ENCODE results near the gene SLC22A5.
A peak's percentile ranks its signal among the peaks of the same experiment; 100 is the strongest.
"Not testable (repeated sequence)": the region's sequence is repeated elsewhere in the genome, so short reads cannot be mapped to it uniquely, and the experiment has no call there.

The SLC22A5 gene

DNA sequence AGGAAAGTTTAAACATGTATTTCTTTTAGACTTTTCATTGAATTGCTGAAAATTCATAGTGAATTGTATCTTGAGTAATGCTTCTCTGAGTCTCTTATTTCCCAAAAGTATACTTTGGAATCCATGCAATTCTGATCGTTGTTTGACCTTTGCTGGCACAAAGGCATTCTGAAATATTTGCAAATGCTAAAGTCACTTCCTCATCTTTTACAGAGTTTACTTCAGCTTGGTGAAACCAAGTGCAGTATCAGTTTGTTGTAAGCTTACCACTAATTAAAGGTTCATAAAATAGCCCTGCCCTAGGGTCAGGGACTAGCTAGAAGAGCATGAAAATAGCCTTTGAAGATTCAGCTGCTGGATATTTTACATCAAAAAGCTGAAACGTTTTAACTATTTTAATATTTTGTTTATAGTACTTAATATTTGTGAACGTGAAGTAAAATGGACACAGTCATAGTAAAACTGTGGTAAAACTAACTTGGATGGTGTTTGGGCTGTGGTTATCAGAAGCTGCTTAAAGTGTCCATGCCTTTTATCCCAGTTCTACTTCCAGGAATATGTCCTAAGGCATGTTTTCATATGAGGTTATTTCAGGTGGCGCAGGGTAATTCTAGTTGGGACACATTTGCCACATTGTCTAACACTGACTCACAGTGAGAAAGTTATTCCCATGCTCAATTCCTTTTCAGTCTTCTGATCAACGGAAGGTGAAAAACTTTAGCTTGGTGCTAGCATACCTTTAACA is 45.3 kb downstream of the SLC22A5 start:
- no peak for DNase-seq

DNA sequence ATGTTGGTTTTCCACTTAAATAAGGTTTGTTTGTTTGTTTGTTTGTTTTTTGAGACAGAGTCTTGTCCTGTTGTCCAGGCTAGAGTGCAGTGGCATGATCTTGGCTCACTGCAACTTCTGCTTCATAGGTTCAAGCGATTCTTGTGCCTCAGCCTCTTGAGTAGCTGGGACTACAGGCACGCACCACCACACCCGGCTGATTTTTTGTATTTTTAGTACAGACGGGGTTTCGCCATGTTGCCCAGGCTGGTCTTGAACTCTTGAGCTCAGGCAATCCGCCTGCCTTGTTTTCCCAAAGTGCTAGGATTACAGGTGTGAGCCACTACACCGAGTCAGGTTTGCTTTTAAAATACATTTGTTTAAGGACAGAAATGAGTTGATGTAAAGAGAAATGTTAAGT is 46.0 kb downstream of the SLC22A5 start:
- DNase-seq = not testable (repeated sequence)

DNA sequence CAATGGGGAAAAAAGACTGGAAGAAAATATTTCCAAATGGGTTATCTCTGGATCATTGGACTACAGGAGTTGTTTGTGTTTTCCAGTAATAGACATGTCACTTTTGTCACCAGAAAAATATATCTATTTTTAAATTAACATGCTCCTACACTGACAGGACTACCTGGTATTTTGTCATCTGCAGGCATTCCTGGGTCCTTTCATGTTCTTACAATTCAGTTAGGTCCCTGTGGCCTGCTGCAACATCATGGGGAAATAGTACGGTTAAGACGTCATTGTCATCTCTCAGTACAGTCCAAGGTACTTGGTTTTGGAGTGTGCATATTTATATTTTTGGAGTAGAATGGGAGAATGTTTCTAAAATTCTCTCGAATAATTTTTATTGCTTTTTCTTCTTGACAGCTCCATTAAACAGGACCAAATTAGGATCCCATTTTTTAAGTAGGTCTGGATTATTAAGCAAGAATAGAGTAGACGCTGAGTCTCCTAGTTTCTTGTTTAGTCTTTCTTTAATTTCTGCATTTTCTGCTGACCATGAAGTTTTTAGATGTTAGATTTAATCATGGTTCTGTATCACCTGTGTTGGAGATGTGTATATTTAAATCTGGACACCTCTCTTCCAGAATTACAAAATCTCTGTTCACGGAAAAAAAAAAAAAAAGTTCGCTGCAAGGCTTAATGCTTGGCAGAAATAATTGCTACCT is 46.9 kb downstream of the SLC22A5 start:
- DNase-seq = no peak

DNA sequence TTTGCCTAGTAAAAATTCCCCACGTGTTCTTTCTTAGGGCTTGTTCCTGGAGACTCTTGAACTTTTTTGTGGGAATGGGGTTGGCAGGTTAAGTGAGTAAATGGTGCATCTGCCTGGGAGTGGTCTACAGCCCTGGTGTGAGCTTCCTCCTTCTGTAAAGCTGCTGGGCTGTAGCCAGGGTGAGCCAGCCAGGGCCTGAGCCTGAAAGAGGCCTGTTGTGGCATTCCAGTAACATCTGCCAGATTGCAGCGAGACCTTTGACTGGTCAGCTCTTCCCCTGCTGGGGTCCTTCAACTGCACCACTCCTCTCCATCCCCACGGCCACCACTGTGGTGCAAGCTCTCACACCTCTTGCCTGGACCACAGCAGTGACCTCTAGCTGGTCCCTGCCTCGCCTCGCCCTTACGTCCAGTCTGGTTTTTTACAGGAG is 47.5 kb downstream of the SLC22A5 start:
- DNase-seq = no peak

DNA sequence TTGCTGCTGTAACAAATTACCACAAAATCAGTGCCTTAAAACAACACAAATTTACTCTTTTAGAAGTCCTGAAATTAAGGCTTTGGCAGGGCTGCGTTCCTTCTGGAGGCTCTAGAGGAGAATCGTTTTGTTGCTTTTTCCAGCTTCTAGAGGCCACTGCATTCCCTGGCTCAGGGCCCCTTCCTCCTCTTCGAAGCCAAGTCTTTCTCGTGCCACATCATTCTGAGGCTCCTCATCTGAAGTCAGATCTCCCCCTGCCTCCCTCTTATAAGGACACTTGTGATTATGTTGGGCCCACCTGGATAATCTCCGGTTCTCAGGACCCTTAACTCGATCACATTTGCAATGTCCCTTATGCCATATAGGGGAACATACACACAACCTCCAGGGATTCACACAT is 48.0 kb downstream of the SLC22A5 start:
- no peak for DNase-seq

DNA sequence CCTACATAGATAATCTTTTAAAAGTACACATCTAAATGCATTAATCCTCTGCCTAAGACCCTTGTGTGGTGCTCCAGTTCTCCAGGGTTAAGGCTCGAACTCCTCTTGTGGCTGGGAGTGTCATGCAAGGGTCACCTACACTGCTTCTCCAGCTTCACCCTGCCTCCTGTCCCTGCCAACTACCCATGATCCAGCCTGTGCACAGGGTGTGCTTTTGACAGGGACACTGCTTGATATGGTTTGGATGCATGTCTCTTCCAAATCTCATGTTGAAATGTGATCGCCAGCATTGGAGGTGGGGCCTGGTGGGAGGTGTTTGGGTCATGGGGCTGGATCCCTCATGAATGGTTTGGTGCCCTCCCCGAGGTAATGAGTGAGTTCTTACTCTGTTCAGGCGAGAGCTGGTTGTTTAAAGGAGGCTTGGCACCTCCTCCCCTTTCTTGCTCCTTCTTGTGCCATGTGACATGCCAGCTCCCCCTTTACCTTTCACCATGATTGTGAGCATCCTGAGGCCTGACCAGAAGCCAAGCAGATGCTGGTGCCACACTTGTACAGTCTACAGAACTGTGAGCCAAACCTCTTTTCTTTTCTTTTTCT is 48.5 kb downstream of the SLC22A5 start:
- DNase-seq = no peak

DNA sequence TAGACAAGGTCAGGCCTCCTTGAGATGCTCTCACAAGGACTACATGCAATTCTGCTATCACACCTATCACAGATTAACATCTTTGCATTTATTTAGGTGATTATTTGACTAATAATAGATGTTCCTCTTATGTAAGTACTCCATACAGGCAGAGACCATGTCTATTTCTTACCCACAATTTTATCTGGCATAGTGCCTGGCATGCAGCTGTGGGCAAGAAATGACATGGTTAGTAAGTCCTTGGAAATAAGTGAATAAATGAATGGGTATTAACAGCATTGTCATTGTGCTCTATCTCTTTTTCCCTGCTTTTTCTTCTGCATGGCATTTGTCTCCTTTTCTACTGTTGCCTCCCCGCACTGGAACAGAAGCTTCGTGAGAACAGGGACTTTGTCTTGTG is 49.4 kb downstream of the SLC22A5 start:
- no peak for DNase-seq

DNA sequence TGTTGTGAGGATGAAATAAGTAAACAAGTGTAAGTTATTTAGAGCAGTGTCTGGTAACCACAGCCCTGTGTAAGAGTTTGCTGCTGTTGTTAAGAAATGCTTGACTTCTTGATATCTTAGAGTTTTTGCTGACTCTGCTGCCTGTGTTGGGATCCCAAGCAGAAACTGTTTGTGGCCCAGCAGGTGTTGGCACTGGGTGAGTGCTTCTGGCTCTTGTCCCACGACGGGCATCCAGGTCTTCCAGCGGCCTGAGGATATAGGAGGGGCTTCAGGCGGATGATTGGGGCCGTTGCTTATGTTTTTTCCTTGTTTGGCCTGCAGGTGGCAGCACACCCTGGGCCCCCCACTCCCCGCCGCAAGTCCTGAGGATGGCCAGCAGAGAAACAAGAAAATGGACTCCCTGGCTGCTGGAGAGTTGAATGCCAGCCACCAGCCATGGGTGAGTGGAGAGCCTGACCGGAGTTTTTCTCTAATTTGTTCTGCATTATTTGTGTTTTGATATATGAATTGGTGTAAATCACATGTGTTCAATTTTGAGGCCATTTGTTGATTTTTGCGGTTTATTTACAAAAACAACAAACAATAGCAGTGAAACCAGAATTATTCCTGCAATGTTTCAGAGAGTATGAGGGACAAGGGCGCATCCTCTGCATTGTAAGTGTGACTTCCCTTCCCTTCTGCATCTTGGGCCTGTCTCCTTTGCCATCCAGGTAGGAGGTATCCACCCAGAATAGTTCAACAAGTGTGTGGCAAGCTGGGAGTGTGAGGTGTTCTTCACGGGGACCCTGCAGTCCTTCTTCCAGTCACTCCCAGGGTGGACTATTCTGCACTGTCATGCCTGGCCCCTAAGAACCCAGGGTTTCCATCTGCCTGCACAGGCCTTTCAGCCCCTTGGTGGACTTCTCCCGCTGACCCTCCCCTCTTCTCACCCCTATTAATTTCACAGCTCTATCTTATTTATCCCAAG is 50.3 kb downstream of the SLC22A5 start:
- peak; percentile 47 for DNase-seq

DNA sequence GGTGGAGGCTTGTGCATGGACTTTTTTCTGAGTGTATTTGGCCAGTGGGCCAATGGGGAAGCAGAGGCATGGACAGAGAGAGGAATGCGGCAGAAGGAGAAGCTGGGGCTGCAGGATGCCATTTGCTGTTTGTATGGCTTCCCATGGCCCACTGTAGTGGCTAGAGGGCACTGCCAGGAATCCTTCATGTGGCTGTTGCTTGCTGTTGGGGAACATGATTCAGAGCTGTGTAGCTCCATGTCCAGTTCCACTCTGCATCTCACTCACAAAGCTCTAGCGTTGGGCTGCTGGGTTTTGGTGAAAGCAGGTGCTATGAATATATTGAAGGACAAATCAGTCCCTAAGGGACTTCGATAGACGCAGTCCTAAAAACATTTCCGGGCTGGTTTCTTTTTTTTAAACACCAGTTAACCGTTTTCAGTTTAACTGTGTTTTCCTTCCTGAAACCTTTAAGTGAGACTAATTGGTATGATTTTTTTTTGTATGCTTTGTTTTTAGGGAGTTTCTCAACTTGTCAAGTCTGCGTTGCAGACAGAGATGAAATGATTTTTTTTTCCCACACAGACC is 51.3 kb downstream of the SLC22A5 start:
- DNase-seq = no peak

DNA sequence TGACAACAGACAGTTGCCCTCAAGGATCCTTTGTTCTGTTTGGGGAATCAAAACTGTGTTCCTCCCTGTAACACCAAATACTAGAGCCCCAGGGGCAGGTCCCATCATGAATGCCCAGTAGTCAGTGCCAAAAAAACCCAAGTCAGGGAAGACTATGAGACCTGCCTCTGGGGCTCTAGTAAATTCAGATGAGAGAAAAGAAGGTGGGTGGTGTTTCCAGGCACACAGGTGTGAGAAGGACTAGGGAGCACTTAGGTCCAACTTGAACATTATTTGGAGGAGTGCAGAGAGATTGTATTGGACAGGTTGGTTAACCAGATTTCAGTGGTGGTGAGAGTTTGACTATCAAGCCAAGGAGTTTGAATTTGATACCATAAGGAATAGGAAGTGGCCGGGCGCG is 52.0 kb downstream of the SLC22A5 start:
- DNase-seq = no peak

DNA sequence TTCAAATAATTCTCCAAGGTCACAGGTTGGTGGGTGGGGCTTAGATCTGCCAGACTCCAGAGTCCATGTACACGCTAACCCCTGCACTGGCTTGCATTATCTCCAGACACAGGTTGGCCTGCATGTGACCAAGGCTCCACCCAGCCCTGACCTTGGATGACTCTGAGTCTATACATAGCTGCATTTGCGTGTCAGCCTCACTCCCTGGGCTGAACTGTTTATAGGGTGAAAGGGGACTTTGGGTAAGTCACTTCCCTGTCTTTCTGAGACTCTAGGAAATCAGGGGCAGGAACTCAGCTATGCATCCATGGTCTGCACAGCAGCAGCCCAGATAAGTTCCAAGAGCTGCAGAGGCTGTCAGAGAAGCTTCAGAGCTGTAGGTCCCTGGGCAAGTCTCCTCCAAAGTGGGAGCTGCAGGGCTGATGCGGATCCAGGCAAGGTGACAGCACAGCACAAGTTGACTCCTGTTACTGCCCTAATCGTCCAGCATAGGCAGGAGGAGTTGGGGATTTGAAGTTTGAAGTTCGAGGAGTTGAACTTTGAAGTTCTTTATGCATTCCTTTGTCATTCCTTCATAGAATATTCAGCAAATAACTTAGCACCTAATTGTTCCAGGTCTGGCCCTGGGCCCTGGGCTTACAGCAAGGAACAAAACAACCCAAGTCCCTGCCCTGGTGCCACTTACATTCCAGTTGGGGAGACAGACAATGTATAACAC is 53.4 kb downstream of the SLC22A5 start:
- DNase-seq = no peak

DNA sequence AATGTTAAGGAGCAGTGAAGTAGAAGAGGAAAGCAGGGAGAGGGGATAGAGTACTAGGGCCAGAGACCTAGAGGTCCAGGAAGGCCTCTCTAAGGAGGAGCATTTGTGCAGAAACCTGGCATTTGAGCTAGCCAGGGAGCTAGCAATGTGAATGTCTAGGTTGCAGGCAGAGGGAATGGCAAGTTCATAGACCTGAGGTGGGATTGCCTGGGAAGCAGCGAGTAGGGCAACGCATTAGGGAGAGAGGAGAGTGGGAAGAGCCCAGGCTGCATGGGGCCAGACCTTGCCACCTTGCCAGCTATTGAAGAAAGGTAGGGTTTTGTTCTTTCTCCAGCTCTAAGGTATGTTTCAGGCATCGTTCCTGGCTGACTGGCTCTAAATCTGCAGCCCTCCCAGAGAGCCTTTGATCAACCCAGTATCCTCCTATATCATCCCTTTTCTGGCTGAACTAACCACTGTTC is 54.0 kb downstream of the SLC22A5 start:
- DNase-seq = no peak

DNA sequence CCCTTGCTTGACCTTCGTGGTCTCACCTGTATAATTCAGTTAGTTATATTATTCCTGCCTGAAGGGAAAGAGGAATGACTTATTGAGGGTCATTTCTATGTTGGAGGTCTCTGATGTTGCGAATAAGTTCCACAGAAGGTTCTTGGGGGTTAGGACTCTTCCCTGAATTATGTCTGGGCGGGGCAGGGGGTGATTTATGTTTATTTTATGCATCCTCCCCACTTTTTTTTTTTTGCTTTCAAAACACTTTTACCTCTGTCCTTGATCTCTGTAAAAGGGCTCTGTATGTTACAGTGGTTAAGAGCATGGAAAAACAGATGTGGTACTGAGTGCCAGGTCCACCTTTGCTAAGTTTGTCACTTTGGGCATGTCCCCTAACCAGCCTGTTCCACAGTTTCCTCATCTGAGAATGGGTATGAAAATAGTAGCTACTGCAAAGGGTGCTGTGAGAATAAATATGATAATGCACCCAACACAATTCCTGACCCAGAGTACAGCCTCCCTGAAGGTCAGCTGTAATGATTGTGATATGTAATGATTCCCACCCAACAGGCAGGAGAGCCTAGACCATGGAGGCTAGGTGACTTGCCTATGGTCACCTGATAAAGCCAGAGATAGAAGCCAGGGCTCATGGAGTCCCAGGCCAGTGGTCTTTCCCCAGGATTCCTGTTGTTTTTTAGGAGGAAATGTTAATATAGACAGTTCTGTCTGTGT is 54.8 kb downstream of the SLC22A5 start:
- no peak for DNase-seq

DNA sequence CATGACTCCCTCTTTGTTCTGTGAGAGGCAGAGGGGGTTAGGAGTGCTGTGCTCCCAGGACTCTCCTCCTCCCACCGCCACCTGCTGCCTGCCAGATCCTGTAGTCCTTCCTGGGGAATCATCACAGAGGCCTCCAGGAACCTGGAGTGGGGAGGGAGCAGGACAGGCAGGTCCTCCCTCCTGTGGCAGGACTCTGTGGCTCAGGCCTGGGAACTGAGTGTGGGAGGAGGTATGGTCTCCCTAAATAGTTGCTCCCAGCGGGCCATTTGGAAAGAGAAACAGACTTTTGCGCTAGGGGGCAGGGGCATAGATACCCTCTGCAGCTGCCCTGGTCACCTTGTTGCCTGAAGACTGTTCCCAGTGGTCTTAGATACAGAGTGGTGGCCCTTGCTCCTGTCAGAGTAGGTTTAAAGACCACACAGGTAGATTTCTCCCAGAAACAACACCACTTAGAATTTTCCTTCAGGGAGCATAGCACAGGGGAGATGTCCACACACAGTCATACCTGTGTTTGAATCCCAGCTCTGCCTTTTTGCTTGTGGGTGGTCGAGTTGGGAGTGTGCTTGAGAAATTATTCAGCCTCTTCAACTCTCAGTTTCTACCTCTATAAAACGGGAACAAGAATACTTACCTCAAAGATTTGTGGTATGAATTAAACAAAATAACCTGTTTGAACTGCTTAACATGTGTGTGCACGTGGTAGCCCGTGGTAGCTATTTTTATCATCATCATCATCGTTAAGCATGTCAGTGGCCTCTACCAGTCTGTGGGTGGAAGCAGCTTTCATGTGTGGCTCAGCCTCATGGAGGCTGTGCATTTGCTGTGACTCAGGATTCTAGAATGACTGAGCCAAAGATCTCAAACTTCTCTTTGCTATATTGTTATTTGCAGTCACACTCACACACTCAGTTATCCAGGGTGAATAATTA is 55.8 kb downstream of the SLC22A5 start:
- peak; percentile 20 for DNase-seq

DNA sequence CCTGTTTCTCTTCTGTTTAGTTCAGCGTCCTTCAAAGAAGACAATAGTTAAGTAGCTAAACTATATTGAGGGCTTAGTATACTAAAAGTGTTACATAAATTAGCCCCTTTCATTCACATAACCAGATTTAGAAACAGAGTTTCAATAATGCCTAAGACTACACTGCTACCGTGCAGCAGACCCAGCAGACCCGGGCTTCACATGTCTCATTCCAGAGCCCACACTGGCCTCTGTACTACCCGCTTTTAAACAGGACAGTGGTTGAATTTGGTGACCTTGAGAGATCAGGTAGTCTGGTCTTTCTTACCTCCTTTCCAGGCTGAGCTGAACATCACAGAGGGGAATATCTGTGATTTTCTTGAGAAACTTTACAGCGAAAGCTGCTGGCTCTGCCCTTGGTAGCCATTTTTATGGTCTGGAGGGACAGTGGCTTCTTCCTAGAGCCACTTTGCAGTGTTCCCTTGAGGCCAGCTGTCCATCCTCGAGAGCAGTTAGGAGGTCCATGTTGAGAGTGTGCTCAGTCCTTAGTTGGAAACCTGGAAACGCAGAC is 56.5 kb downstream of the SLC22A5 start:
- DNase-seq = no peak

DNA sequence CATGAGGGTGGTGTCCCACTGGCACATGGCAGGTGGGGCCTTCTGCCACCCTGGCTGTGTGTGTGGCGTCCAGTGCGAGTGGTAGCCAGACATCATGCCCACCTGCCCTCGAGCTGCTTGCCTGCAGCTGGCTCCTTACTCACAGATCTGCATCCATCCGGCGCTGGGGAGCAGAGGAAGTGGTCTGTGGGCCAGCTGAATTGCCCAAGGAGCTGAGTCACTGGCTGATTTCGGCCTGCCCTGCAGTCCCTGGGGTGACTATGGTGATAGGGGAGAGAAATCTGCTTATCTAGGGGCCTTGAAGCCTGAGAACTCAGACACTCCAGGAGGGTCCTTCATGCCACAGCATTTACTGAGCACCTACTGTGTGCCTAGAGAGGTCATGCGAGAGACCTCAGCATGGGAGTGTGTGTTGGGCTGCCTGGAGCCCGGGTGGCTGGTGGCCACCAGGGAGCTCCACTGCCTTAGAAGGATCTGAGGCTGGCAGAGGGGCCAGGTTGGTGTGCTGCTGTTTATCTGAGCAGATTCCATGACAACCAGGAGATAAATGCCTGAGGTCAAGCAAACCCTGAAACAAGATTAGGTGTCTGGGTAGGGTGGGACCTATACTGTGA is 57.1 kb downstream of the SLC22A5 start:
- peak; percentile 76 for DNase-seq

DNA sequence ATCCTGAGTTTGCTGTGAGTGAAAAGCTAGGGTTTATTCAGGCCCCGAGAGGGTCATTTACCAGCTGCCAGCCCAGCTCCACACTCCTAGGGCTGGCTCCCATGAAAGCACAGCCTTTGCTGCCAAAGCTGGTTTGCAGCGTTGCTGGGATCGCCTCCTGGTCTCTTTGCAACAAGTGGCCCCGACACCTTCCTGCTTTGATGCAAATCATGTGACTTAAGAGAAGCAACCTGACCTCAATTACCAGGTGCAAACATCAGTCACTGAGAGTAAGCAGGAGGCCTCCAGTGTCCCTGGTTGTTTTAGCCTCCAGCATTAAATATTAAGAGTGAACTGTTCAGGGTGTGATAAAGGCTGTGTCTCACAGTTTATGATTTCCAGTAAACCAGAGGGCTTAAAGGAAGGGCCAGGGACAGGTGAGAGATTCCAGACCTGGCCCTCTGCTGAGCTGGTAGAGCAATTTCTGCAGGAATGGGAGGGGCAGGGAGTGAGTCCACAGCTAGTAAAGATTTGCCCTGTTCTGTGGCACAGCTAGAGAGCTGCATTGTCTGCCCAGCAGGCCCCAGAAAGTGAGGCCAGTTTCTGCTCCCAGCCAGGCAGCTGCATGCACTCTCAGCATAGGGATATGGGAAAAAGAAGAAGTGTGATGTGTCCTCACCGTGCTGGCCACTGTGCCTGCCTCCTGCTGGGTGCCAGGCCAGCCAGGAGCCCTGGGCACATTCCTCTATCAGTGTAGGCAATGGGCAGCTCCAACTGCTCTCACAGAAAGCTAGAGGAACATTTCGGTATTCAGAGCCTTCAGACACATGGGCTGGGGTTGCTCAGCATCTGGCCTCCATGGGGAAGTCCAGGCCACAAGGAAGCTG is 58.0 kb downstream of the SLC22A5 start:
- no peak for DNase-seq

DNA sequence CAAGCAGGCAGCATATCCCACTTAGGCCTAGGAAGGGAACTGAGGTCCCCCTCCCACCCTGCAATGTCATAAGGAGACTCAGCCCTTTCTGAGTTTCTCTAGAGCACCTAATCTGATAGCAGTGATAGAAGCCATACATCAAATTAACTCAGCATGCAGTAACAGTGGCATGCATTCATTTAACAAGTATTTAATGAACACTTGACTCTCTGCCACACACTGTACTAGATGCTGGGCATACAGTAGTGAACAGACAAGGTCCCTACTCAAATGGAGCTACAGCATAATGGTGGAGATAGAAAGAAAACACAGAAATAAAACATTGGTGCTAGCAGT is 58.6 kb downstream of the SLC22A5 start:
- DNase-seq = no peak

Data from amniotic stem cell (primary cell).